ENCODE results near the gene STXBP6.

STXBP6 gene

DNA sequence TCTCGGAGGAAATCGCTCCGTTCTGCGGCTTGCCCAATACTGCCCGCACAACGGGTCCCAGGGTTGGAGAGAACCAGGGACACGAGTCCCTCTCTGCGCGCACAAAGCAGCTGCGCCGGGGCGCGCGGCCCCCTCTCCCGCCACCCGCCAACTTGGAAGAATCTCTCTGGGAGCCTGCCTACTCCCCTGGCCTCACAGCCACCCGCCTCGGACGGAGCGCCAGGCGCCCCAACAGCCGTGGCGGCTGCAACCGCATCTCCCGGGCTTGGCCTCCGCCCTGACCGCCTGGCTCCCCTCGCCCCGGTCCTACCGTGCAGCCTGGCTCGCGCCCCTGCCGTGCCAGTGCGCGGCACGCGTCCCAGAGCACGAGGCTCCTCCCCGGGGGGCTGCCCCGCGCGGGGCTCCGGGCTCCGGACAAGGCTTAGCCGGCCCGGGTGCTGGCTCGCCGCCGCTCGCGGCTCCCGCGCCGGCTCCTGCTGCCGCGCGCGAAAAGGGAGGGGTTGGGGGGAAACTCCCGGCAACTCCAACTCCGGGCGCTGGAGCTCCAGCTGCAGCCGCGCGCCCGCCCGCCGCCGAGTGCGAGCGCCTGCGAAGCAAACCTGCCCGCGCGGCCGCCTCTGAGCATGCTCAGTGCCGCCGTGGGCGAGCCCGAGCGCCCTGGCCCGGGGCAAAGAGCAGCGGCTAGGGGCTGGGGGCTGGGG is at the start of gene STXBP6:
Gene STXBP6 (minus strand): TSS at position 580 of the 701 bp plus-strand sequence. CDS start 75,329 bp downstream, outside the sequence.
- DNase-seq, result peak; percentile 15

DNA sequence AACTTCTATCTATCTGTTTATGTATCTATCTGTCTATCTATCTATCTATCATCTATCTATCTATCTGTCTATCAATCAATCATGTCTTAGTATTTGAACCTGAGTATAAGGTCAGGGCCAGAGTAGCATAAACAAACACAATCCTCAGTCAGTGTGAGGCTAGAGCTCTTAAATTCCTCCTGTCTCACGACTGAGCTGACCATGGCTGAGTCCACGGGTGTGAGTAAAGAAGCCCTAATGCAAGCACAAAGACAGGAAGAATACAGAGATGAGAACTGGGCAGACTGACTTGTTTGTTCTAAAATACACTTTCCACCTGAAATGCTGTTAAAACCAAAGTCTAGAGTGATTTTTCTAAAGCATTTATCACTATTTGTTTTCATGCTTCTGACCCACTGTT is 47.2 kb upstream of the STXBP6 start:
- H3K27ac Mint-ChIP-seq, result no peak overlapping the region
- no peak overlapping the region for H3K4me3 Mint-ChIP-seq
- ATAC-seq (replicated peaks) (no peak), DNase-seq (no peak)
- no peaks in the 10 kb centered on the region for H3K4me1 Mint-ChIP-seq
- peaks cover 0 to 21% of the 10 kb centered on the region in 2 donors for H3K27me3 Mint-ChIP-seq
- H3K9me3 Mint-ChIP-seq, result peaks cover 0 to 3% of the 10 kb centered on the region in 2 donors
- H3K36me3 Mint-ChIP-seq, result no peaks in the 10 kb centered on the region

More for the DNA sequence above, at the start of gene STXBP6:
- peak within 1 kb of the TSS; percentile 14 for H3K27ac Mint-ChIP-seq
- no peaks in the 10 kb centered on the region for H3K36me3 Mint-ChIP-seq
- H3K4me1 Mint-ChIP-seq, result peaks cover 8 to 11% of the 10 kb centered on the region in 2 donors
- peak within 1 kb of the TSS; percentile 57 to 60 for H3K4me3 Mint-ChIP-seq
- ATAC-seq (replicated peaks), result peak; percentile 42 to 57
- H3K9me3 Mint-ChIP-seq, result no peaks in the 10 kb centered on the region
- peaks cover 35 to 40% of the 10 kb centered on the region in 2 donors for H3K27me3 Mint-ChIP-seq

DNA sequence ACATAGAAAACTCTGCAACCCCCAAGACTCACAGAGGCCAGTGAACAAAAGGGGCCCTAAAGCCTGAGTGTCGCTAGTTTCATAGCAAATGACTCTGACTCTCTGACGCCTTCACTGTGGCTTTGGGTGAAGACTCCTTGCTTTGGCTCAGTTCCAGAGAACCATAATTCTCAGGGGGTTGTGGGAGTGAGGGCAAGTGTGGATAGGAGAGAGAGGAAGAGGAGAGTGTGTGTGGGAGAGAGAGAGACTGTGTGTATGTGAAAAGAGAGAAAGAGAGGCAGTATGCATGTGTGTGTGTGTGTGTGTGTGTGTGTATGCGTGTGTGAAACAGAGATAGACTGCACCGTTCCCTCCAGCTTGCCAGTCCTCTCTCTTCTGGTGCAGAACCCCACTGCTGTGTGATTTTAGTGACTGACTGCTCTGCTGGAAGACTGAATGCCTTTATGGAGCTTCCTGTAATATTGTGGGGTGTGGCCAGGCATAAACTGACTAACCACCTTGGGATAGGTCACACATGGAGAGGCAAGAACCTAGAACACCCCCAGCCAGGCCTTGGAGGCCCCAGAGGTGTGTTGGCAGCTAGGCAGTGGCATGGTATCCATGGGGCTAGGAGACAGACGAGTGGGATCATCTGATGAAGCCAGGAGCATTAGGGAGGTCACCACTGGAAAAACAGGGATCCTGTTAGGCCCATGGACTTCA is 45.9 kb upstream of the STXBP6 start:
- ATAC-seq (replicated peaks), result no peak
- peaks cover 0 to 3% of the 10 kb centered on the region in 2 donors for H3K9me3 Mint-ChIP-seq
- no peak overlapping the region for H3K4me3 Mint-ChIP-seq
- H3K27me3 Mint-ChIP-seq, result peaks cover 1 to 25% of the 10 kb centered on the region in 2 donors
- no peaks in the 10 kb centered on the region for H3K36me3 Mint-ChIP-seq
- no peak for DNase-seq
- H3K27ac Mint-ChIP-seq, result no peak overlapping the region
- no peaks in the 10 kb centered on the region for H3K4me1 Mint-ChIP-seq

DNA sequence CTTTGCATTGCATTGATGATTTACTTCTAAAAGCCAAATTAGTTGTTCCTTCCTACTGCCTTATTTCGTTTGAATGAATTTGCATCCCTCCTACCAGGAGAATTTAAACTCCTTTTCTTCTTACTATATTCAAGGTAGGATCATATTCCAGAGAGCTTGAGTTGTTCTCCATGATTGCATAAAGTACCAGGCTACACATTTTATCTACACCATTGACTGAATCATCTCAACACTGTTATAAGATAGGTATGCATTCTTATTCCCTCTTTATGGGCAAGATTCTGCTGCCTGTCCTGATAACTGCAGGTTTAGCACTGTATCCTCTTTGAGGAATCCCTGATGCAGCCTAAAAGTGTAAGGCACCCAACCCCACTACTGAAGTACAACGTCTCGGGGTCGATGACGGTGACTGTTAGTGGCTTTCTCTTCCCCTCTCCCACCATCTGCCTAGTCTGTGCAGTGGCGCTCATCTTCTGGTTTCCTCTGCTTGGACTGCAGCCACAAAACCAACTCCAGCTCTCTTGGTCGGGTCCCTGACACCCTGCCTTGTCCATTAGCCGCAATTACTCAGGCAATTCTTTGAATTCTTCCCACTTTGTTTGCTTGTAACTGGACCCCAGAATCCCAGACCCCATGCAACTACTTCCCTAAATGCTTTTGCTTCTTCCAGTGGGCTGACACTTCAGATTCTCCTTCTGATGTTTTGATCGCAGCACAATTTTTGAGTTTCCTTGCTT is 44.4 kb upstream of the STXBP6 start:
- H3K27me3 Mint-ChIP-seq, result peaks cover 10 to 26% of the 10 kb centered on the region in 2 donors
- H3K27ac Mint-ChIP-seq, result no peak overlapping the region
- DNase-seq, result no peak
- no peak for ATAC-seq (replicated peaks)
- no peaks in the 10 kb centered on the region for H3K4me1 Mint-ChIP-seq
- H3K36me3 Mint-ChIP-seq, result no peaks in the 10 kb centered on the region
- H3K9me3 Mint-ChIP-seq, result no peaks in the 10 kb centered on the region
- no peak overlapping the region for H3K4me3 Mint-ChIP-seq

DNA sequence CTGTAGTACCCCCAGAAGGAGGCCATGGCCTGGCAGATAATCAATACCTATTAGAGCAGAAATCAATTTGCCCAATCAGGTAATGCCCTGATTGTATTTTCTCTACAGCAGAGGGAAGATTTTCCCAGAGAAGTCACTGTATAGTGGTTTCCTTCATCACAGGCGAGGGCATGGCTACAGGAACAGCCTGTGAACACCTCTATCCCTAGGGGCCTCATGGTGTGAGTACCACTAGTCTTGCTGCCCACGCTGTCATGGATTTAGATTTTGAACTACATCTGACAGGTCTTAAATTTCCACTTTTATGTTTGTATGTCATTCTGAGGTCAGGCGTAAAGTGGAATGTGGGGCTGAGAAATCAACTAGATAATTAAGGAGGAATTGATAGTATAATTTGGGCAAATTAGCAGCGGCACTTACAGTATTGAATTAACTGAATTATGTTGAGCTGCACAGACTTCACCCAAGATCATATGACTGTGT is 42.4 kb upstream of the STXBP6 start:
- H3K27ac Mint-ChIP-seq, result no peak overlapping the region
- DNase-seq (no peak), ATAC-seq (replicated peaks) (no peak)
- no peak overlapping the region for H3K4me3 Mint-ChIP-seq
- H3K27me3 Mint-ChIP-seq, result peaks cover 18 to 30% of the 10 kb centered on the region in 2 donors
- H3K4me1 Mint-ChIP-seq, result no peaks in the 10 kb centered on the region
- H3K9me3 Mint-ChIP-seq, result no peaks in the 10 kb centered on the region
- H3K36me3 Mint-ChIP-seq, result no peaks in the 10 kb centered on the region

DNA sequence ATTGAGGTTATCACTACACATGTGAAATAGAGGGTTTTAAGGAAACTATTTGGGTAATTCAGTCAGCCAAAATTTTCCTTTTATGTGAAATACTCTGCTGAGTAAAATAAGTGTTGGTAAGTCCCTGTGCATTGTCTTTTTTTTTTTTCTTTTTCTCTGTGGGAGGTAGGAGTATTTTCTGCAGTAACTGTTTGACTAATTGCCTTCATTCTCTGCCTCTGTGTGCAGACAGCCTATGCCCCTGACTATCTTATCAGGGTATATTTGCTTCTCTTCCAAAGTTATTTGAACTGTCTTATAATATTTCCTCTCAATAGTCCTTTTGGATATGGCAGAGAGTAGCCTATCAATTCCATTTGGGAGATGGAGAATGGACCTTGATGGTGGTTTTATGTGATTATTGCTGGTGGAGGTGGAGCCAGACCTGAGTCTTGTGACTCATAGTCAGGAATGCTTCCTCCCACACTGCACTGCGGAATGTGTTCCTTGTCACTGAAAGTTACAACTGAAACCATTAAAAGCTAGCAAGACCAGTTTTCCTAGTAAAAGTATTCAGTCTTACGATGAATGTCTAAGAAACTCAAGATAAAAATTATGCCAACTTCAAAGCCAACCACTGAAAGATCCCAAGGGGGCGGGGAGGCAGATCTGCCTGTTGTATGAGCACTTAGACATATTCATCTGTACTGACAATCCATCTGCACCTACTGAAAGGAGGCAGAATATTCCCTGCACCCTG is 40.9 kb upstream of the STXBP6 start:
- Mint-ChIP-seq H3K9me3 (no peaks in the 10 kb centered on the region), H3K27ac (no peak overlapping the region), H3K36me3 (no peaks in the 10 kb centered on the region), H3K4me3 (no peak overlapping the region), H3K27me3 (peaks cover 18 to 24% of the 10 kb centered on the region in 2 donors), H3K4me1 (peaks cover 0 to 2% of the 10 kb centered on the region in 2 donors)
- no peak for ATAC-seq (replicated peaks)
- DNase-seq, result no peak

DNA sequence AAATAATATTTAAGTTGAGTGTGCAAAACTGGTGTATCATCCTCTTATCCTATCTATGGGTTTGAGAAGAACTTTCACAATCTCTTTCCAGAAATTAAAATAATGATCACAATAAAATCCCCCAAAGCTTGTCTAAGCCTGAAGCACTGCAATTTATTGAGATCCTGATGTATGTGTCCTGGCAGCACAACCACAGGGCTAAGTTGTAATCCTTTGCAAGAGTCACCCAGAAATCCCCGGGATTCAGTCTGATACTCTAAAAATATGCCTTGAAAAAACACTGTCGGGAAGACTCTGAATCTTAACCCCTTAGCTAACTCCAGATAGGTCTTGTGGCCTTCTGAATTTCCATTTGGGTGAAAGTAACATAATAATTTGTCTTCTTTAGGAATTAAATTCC is 40.3 kb upstream of the STXBP6 start:
- Mint-ChIP-seq H3K4me3 (no peak overlapping the region), H3K4me1 (peaks cover 0 to 2% of the 10 kb centered on the region in 2 donors), H3K27me3 (peaks cover 18 to 21% of the 10 kb centered on the region in 2 donors), H3K9me3 (no peaks in the 10 kb centered on the region), H3K27ac (no peak overlapping the region), H3K36me3 (no peaks in the 10 kb centered on the region)
- no peak for ATAC-seq (replicated peaks)
- no peak for DNase-seq

DNA sequence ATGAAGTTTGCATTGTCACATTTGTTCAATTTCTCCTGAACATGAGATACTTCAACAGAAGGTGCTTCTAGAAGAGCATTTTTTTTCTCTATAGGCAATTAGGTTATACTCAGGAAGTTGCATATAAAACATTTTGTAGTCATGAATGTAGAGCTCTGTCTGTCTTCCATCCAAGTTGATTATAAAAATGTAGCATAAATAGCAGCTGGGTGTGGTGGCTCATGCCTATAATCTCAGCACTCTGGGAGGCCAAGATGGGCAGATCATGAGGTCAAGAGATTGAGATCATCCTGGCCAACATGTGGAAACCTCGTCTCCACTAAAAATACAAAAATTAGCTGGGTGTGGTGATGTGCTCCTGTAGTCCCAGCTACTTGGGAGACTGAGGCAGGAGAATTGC is 39.5 kb upstream of the STXBP6 start:
- Mint-ChIP-seq H3K27me3 (peaks cover 15 to 18% of the 10 kb centered on the region in 2 donors), H3K4me3 (no peak overlapping the region), H3K4me1 (peaks cover 0 to 2% of the 10 kb centered on the region in 2 donors), H3K9me3 (no peaks in the 10 kb centered on the region), H3K36me3 (no peaks in the 10 kb centered on the region), H3K27ac (no peak overlapping the region)
- no peak for ATAC-seq (replicated peaks)
- DNase-seq, result no peak

DNA sequence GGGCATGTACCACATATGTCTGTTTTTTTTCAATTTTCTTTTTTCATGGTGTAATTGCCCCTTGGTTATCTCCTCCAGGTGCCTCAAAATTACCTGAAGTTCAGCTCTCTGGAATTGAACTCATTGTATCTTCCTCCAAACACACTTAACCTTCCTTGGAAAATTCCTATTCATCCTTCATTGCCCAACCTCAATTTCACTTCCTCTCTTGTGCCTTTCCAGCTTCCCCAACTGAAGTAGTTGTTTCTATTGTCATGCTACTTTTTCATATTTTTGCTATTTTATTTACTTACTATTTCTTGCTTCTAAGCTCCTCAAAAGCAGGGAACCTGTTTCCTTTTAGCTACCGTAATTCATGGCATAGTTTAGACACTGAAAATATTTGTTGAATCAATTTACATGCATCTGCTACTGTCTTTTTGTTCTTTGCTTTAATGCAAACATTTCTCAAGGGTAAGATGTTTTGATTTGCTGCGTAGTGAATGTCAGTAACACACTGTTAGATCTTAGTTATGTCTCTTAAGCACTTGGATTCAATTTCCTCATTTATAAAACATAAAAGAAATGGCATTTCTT is 37.0 kb upstream of the STXBP6 start:
- Mint-ChIP-seq H3K4me3 (no peak overlapping the region), H3K9me3 (no peaks in the 10 kb centered on the region), H3K27ac (no peak overlapping the region), H3K27me3 (peaks cover 27% of the 10 kb centered on the region in 2 donors), H3K4me1 (peaks cover 0 to 2% of the 10 kb centered on the region in 2 donors), H3K36me3 (no peaks in the 10 kb centered on the region)
- DNase-seq (no peak), ATAC-seq (replicated peaks) (no peak)

DNA sequence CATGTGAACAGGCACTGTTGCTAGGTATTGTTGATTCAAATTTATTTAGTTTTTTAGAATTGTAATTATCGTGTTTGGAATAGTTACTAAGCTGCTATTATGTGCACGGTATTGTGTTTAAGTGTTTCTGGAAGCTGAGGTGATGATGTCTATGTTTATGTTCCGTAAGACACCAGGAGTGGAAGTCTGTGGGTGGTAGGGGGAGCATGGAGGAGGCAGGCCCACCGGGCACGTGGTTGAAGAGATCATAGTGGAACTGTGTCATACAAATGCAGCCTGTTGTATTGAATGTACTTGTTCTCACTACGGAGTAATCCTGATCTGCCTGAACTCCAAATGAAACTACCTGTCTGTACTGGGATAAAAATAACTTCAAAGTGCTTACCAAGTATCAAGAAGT is 36.1 kb upstream of the STXBP6 start:
- Mint-ChIP-seq H3K36me3 (no peaks in the 10 kb centered on the region), H3K4me1 (peaks cover 0 to 2% of the 10 kb centered on the region in 2 donors), H3K4me3 (no peak overlapping the region), H3K9me3 (no peaks in the 10 kb centered on the region), H3K27ac (no peak overlapping the region), H3K27me3 (peaks cover 25 to 30% of the 10 kb centered on the region in 2 donors)
- DNase-seq (no peak), ATAC-seq (replicated peaks) (no peak)

DNA sequence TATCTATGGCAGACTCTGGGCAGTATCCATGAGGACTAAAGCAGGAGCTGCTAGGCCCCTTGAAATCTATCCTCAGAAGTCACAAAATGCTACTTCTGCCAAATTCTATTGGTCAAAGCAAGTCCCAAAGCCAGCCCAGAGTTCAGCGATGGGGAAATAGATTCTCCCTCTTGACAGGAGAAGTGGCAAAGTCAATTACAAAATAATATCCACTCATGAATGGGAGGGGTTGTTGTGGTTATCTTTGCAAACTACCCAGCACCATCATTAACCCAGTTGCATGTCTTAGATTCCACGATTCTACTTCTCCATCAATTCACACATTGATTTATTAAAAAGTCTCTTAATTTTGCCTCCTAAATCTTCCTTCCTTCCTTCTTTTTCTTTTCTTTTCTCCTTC is 30.7 kb upstream of the STXBP6 start:
- Mint-ChIP-seq H3K9me3 (no peaks in the 10 kb centered on the region), H3K27me3 (peaks cover 15 to 21% of the 10 kb centered on the region in 2 donors), H3K4me3 (no peak overlapping the region), H3K27ac (no peak overlapping the region), H3K36me3 (no peaks in the 10 kb centered on the region), H3K4me1 (no peaks in the 10 kb centered on the region)
- ATAC-seq (replicated peaks) (no peak), DNase-seq (no peak)

DNA sequence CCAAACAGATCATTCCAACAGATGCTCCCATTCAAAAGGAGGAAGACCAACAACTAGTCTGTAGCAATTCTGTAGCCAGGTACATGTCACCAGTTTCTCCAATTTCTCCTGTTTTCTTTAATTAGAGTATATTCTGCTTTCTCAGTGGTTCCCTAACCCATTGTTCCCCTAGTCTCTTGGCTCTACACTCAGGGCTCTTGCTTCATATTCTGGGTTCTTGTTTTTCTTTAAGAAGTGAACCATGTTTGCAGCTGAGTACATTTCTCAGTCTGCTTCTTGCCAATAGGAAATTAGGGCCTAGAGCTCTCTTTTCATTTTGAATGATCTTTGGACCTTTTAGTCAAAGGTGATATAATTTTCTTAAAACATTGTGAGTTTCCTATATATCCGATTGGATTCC is 29.4 kb upstream of the STXBP6 start:
- Mint-ChIP-seq H3K36me3 (no peaks in the 10 kb centered on the region), H3K27ac (no peak overlapping the region), H3K9me3 (no peaks in the 10 kb centered on the region), H3K4me3 (no peak overlapping the region), H3K27me3 (peaks cover 12 to 26% of the 10 kb centered on the region in 2 donors), H3K4me1 (no peaks in the 10 kb centered on the region)
- DNase-seq (no peak), ATAC-seq (replicated peaks) (no peak)

DNA sequence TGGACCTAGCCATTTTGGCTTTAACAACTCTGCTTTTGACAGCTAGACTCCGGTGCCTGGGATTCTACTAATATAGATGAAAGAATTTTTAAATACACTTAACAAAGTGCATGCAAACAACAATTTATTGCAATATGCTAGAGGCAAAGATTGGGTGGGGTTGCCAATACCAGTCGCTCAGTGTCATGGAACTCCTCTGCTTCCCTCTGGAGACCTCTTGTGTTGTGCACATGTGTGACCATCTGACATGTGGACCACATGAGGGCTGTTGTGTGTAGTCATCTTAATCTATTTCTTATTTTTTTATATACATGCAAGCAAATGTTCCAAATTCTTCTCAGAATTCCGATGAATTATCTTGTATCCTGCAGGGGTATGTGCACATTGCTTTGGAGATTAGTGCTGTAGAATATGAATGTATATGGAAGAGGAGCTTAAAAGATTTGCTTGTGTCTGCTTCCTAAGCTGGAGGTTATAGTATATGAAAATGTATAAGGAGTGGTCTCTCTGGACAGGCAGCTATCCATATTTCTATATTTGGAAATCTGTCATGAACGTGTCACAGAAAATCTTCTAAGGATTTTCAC is 24.2 kb upstream of the STXBP6 start:
- no peaks in the 10 kb centered on the region for H3K4me1 Mint-ChIP-seq
- H3K9me3 Mint-ChIP-seq, result no peaks in the 10 kb centered on the region
- no peaks in the 10 kb centered on the region for H3K36me3 Mint-ChIP-seq
- H3K27ac Mint-ChIP-seq, result no peak overlapping the region
- no peak for DNase-seq
- peaks cover 0 to 13% of the 10 kb centered on the region in 2 donors for H3K27me3 Mint-ChIP-seq
- H3K4me3 Mint-ChIP-seq, result no peak overlapping the region
- no peak for ATAC-seq (replicated peaks)
